Panc1 (cell line): ENCODE measurements around the gene MTFP1. TPM values are rescaled to one million over a fixed set of nuclear protein-coding genes. Genes with fewer than 3 reads are reported as not detected.
"Not testable (repeated sequence)": the region's sequence is repeated elsewhere in the genome, so short reads cannot be mapped to it uniquely, and the experiment has no call there.

Experiments used
- ATAC-seq: fragments of 200-7000 bp; cut with Tn5 transposase; 2 replicates; pipeline ENCODE4 v1.9.1; 2020; ENCODE audit warnings: mild to moderate bottlenecking, moderate library complexity
- BruUV-seq: library from RNA; stranded (reverse); fragments of 400-500 nt; replicated peaks from 2 replicates; lab custom pipeline; 2021; lab: Mats Ljungman, UMichigan
- CTCF ChIA-PET: fragments of 300-600 bp; sonication (Branson Sonifier 250); formaldehyde crosslinking; loops from one replicate; lab custom pipeline; 2022; ENCODE audit warnings: antibody characterized with exemption; lab: Charles Lee
- POLR2A ChIA-PET: fragments of 300-600 bp; sonication (Branson Sonifier 250); formaldehyde crosslinking; loops from one replicate; lab custom pipeline; 2022; ENCODE audit warnings: antibody characterized with exemption; lab: Charles Lee
- DNase-seq: peaks from one replicate; pipeline ENCODE4 v3.0.0-alpha.2; 2010; ENCODE audit warnings: low read depth, low spot score
- H3K27ac ChIP-seq: 2 replicates; pipeline ENCODE4 v1.5.1; 2011; ENCODE audit warnings: mild to moderate bottlenecking, low read length, inconsistent platforms
- H3K27me3 ChIP-seq: fragments of 200-500 bp; sonication (Bioruptor generic); 2 replicates; pipeline ENCODE4 v1.6.0; 2014; ENCODE audit warnings: low read length, inconsistent platforms; ENCODE audit not compliant: control insufficient read depth, insufficient read depth
- H3K36me3 ChIP-seq: fragments of 200-500 bp; sonication (Bioruptor generic); 2 replicates; pipeline ENCODE4 v1.5.1; 2014; ENCODE audit warnings: inconsistent platforms, mild to moderate bottlenecking, low read length, moderate library complexity; ENCODE audit not compliant: control insufficient read depth, insufficient read depth
- H3K4me1 ChIP-seq: 2 replicates; pipeline ENCODE4 v1.5.1; 2011; ENCODE audit warnings: inconsistent platforms, mild to moderate bottlenecking, low read length, moderate library complexity; ENCODE audit not compliant: control insufficient read depth, insufficient read depth
- H3K4me3 ChIP-seq, 2 experiments: 2 replicates each; pipeline ENCODE4 v1.5.1; 2011 to 2012; ENCODE audit warnings: low read depth in 2 of 2, low read length in 2 of 2, mild to moderate bottlenecking in 2 of 2, inconsistent platforms in 1 of 2, moderate library complexity in 1 of 2
- H3K9me3 ChIP-seq: fragments of 200-500 bp; sonication (Bioruptor generic); 2 replicates; pipeline ENCODE4 v1.5.1; 2014; ENCODE audit warnings: low read depth, mild to moderate bottlenecking, inconsistent platforms, low read length, moderate library complexity; ENCODE audit not compliant: control insufficient read depth, insufficient read depth
- POLR2AphosphoS5 ChIP-seq: IDR thresholded peaks from 2 replicates; pipeline ENCODE4 v1.6.1; 2012; ENCODE audit warnings: mild to moderate bottlenecking, low read depth, low read length, moderate library complexity
- SIN3A ChIP-seq: IDR thresholded peaks from 2 replicates; pipeline ENCODE4 v1.6.1; 2012; ENCODE audit warnings: low read depth, mild to moderate bottlenecking, low read length, moderate library complexity, borderline replicate concordance; ENCODE audit not compliant: insufficient read depth
- TCF7L2 ChIP-seq: IDR thresholded peaks from 2 replicates; pipeline ENCODE4 v1.6.1; 2011; ENCODE audit warnings: mild to moderate bottlenecking, low read depth, low read length, inconsistent platforms
- in situ Hi-C: cut with HindIII; loops from 2 replicates; pipeline ENCODE4 v1.10.0; 2016; ENCODE audit warnings: low sequenced_read_pairs, low pct_unique_long_range_greater_than_20kb
- intact Hi-C: fragments of 100-400 bp; cut with micrococcal nuclease; formaldehyde crosslinking; loops from one replicate; pipeline ENCODE4 v1.10.0; 2022; ENCODE audit not compliant: unreplicated experiment
- total RNA-seq: library from RNA; stranded (reverse); gene quantifications from one replicate; pipeline ENCODE4 v1.2.1, GENCODE V29; 2021; ENCODE audit not compliant: unreplicated experiment
- TF ChIP-seq, protein P1 (sequence below), 2 experiments: IDR thresholded peaks; 2 replicates each; pipeline ENCODE4 v1.6.1; 2011 to 2012; ENCODE audit warnings: low read depth in 2 of 2, control low read depth in 1 of 2, low read length in 1 of 2, mild to moderate bottlenecking in 1 of 2, moderate library complexity in 1 of 2; ENCODE audit not compliant: insufficient read depth in 1 of 2
- TF ChIP-seq, protein P2 (sequence below): fragments of 450-650 bp; IDR thresholded peaks from 2 replicates; pipeline ENCODE4 v1.5.1; 2017; ENCODE audit warnings: mild to moderate bottlenecking

Gene MTFP1
- total RNA-seq, 1 experiment from 2014 or later: 21.5 TPM

DNA sequence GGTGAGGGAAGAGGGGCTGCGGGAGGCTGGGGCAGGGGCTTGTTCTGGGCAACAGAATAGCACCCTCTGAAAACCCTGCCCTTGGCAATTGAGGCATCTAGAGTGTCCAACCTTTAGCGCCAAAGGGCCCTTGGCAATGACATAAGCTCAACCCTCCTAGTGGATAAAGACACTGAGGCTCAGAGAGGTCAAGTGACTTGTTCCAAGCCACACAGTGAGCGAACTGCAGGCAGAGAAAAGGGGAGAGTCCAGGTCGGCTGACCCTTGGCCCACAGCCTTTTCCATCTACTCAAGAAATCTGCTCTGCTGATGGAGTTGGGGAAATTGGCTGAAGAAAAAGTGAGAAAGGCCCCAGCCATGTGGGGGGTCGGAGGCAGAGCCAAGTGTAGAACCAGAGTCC lies 25.9 kb upstream of the MTFP1 start:
- intact Hi-C loops: no loop called here
- no peaks in the 10 kb centered on the region for H3K27me3 ChIP-seq
- no peaks in the 10 kb centered on the region for H3K9me3 ChIP-seq
- TF ChIP-seq, protein P1, sequence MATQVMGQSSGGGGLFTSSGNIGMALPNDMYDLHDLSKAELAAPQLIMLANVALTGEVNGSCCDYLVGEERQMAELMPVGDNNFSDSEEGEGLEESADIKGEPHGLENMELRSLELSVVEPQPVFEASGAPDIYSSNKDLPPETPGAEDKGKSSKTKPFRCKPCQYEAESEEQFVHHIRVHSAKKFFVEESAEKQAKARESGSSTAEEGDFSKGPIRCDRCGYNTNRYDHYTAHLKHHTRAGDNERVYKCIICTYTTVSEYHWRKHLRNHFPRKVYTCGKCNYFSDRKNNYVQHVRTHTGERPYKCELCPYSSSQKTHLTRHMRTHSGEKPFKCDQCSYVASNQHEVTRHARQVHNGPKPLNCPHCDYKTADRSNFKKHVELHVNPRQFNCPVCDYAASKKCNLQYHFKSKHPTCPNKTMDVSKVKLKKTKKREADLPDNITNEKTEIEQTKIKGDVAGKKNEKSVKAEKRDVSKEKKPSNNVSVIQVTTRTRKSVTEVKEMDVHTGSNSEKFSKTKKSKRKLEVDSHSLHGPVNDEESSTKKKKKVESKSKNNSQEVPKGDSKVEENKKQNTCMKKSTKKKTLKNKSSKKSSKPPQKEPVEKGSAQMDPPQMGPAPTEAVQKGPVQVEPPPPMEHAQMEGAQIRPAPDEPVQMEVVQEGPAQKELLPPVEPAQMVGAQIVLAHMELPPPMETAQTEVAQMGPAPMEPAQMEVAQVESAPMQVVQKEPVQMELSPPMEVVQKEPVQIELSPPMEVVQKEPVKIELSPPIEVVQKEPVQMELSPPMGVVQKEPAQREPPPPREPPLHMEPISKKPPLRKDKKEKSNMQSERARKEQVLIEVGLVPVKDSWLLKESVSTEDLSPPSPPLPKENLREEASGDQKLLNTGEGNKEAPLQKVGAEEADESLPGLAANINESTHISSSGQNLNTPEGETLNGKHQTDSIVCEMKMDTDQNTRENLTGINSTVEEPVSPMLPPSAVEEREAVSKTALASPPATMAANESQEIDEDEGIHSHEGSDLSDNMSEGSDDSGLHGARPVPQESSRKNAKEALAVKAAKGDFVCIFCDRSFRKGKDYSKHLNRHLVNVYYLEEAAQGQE (IDR thresholded peaks at IDR 0.05; ENCODE audit: insufficient read depth in 1 of 2, low read depth in 2 of 2, low read length in 1 of 2): no peak
- TF ChIP-seq TCF7L2 (no peak), POLR2AphosphoS5 (no peak), SIN3A (no peak)
- TF ChIP-seq, protein P2, sequence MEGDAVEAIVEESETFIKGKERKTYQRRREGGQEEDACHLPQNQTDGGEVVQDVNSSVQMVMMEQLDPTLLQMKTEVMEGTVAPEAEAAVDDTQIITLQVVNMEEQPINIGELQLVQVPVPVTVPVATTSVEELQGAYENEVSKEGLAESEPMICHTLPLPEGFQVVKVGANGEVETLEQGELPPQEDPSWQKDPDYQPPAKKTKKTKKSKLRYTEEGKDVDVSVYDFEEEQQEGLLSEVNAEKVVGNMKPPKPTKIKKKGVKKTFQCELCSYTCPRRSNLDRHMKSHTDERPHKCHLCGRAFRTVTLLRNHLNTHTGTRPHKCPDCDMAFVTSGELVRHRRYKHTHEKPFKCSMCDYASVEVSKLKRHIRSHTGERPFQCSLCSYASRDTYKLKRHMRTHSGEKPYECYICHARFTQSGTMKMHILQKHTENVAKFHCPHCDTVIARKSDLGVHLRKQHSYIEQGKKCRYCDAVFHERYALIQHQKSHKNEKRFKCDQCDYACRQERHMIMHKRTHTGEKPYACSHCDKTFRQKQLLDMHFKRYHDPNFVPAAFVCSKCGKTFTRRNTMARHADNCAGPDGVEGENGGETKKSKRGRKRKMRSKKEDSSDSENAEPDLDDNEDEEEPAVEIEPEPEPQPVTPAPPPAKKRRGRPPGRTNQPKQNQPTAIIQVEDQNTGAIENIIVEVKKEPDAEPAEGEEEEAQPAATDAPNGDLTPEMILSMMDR: no peak
- BruUV-seq: no TSS peak
- H3K4me1 ChIP-seq: 0 out of 2 replicates have a peak, but pooled peaks cover 8% of the 10 kb centered on the region
- no peak overlapping the region for H3K4me3 ChIP-seq
- H3K27ac ChIP-seq: no peak overlapping the region
- no peaks in the 10 kb centered on the region for H3K36me3 ChIP-seq
- ChIA-PET CTCF (no interaction called here), POLR2A (no interaction called here)
- ATAC-seq (no peak), DNase-seq (no peak)
- in situ Hi-C loops: no loop called here

DNA sequence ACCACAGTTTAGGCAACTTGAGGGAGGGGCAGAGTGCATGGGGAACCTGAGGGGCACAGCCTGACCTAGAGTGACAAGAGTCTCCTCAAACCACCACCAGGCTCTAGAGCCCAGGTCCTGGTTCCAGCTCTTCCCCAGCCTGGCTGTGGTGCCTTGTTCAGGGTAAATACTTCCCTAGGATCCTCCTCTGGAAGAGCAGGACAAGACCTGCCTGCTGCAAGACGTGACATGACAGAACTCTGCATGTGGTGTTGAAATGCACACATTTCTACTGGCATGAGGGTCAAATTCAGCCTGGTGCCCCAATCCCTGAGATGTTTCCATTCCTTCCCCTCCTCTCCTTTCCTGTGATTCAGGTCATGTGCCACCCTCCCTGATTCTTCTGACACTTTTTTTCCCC lies 25.4 kb upstream of the MTFP1 start:
- ChIA-PET POLR2A (no interaction called here), CTCF (no interaction called here)
- no peak overlapping the region for H3K27ac ChIP-seq
- H3K4me3 ChIP-seq: no peak overlapping the region
- ATAC-seq (no peak), DNase-seq (no peak)
- H3K36me3 ChIP-seq: no peaks in the 10 kb centered on the region
- in situ Hi-C loops (no loop called here), intact Hi-C loops (no loop called here)
- no peaks in the 10 kb centered on the region for H3K9me3 ChIP-seq
- TF ChIP-seq SIN3A: no peak
- TF ChIP-seq TCF7L2: no peak
- TF ChIP-seq, protein P1 (IDR thresholded peaks at IDR 0.05; ENCODE audit: insufficient read depth in 1 of 2, low read depth in 2 of 2, low read length in 1 of 2): no peak
- TF ChIP-seq, protein P2: no peak
- TF ChIP-seq POLR2AphosphoS5: no peak
- H3K4me1 ChIP-seq: 0 out of 2 replicates have a peak, but pooled peaks cover 8% of the 10 kb centered on the region
- H3K27me3 ChIP-seq: no peaks in the 10 kb centered on the region
- no TSS peak for BruUV-seq

DNA sequence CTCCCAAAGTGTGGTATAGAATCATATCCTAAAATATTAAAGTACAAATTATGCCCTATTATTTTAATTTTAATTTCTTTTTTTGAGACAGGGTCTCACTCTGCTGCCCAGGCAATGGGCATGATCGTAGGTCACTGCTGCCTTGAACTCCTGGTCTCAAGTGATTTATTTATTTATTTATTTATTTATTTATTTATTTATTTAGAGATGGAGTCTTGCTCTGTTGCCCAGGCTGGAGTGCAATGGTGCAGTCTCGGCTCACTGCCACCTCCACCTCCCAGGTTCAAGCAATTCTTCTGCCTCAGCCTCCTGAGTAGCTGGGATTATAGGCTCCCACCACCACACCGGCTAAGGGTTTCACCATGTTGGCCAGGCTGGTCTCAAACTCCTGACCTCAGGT lies 24.5 kb upstream of the MTFP1 start:
- H3K9me3 ChIP-seq, intact Hi-C loops, H3K36me3 ChIP-seq, DNase-seq, CTCF ChIA-PET, BruUV-seq, ATAC-seq, H3K4me1 ChIP-seq, POLR2A ChIA-PET, H3K4me3 ChIP-seq, H3K27me3 ChIP-seq, H3K27ac ChIP-seq, in situ Hi-C loops: not testable (repeated sequence)
